Peyer's patch (tissue), 4 donors: ENCODE measurements around the gene ELMO1. TPM values are rescaled to one million over a fixed set of nuclear protein-coding genes. Genes with fewer than 3 reads are reported as not detected.

Experiments
- DNase-seq, 3 donors: peaks; one replicate each; pipeline ENCODE4 v3.0.0-alpha.2; 2017 to 2019
- H3K27ac ChIP-seq, 4 donors: fragments of 200-600 bp; sonication (generic); one replicate each; pipeline ENCODE4 v1.5.1; 2016 to 2019
- H3K27me3 ChIP-seq, 2 donors: fragments of 200-600 bp; sonication (generic); one replicate each; pipeline ENCODE4 v1.5.1; 2019
- H3K36me3 ChIP-seq, 3 donors: fragments of 200-600 bp; sonication (generic); one replicate each; pipeline ENCODE4 v1.5.1; 2016 to 2019
- H3K4me1 ChIP-seq, 4 donors: fragments of 200-600 bp; sonication (generic); one replicate each; pipeline ENCODE4 v1.5.1; 2016 to 2019
- H3K4me3 ChIP-seq, 4 donors: fragments of 200-600 bp; sonication (generic); 1 replicate in 3 of 4; 2 replicates in 1 of 4; pipeline ENCODE4 v1.5.1; 2016 to 2019; ENCODE audit warnings: mild to moderate bottlenecking in 1 of 4
- H3K9me3 ChIP-seq, 4 donors: fragments of 200-600 bp; sonication (generic); one replicate each; pipeline ENCODE4 v1.5.1; 2016 to 2019; ENCODE audit warnings: mild to moderate bottlenecking in 1 of 4
- POLR2A ChIP-seq, 2 donors: fragments of 450-650 bp; IDR thresholded peaks; one replicate each; pipeline ENCODE4 v1.5.1; 2017; ENCODE audit warnings: antibody characterized with exemption in 2 of 2, mild to moderate bottlenecking in 2 of 2, moderate library complexity in 2 of 2
- total RNA-seq, 4 donors: library from RNA; depleted of rRNA; stranded (reverse); fragments of >200 nt; gene quantifications; one replicate each; pipeline ENCODE4 v1.1.0, GENCODE V29; 2016
- TF ChIP-seq, protein P1 (sequence below), 6 experiments: fragments of 450-650 bp in 4 of 6; fragments of 200-600 bp in 2 of 6; sonication (generic) in 1 of 6; IDR thresholded peaks; one replicate each; pipeline ENCODE4 v1.5.1; 2017 to 2019; ENCODE audit warnings: antibody characterized with exemption in 6 of 6, mild to moderate bottlenecking in 3 of 6, moderate library complexity in 1 of 6

ELMO1 gene
- total RNA-seq, 4 donors from 2014 or later: 43.1 to 381 (median 72.2) TPM

DNA sequence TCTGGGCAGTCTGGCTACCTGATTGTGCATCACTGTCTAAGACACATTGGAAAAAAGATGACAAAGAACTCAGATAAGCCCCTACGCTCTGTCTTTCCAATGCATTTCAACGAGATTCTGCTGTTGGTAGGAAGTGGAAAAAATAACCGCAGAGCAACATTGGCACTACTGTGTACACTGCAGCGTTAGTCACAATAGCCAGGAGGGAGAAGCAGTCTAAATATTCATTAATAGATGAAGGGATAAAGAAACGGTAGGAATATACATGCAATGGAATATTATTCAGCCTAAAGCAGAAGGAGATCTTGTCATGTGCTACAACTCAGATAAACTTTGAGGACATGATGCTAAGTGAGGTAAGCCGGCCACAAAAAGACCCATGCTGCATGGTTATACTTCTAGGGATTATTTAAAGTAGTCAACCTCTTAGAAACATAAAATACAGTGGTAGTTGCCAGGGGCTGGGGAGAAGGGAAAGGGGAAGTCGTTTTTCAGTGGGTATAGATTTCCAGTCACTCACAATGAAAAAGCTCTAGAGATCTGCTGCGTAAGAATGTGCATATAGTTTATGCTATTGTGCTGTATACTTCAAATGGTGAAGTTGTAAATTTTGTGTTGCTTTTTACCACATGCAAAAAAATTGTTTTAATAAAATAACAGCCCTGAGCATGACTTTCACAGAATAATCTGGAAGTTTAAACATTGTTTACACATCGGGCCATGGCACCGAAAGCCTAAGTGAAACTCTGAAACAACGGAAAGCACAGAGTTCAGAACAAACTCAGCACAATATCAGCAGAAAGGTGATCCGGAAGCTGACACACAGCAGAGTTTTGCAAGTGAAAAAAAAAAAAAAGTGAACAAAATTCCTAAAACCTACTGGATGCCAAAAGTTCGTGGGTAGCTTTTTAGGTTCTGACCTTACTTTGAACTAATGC lies 40.1 kb downstream of the ELMO1 start:
- H3K4me3 ChIP-seq: peak overlapping the region in 1 of 4 donors; percentile 8
- no peaks in the 10 kb centered on the region for H3K9me3 ChIP-seq
- peak in 1 of 3 donors; percentile 29 for DNase-seq
- peak overlapping the region in 3 of 4 donors; percentile 4 to 63 (median 5) for H3K27ac ChIP-seq
- H3K27me3 ChIP-seq: no peaks in the 10 kb centered on the region
- H3K36me3 ChIP-seq: no peaks in the 10 kb centered on the region
- TF ChIP-seq, protein P1, sequence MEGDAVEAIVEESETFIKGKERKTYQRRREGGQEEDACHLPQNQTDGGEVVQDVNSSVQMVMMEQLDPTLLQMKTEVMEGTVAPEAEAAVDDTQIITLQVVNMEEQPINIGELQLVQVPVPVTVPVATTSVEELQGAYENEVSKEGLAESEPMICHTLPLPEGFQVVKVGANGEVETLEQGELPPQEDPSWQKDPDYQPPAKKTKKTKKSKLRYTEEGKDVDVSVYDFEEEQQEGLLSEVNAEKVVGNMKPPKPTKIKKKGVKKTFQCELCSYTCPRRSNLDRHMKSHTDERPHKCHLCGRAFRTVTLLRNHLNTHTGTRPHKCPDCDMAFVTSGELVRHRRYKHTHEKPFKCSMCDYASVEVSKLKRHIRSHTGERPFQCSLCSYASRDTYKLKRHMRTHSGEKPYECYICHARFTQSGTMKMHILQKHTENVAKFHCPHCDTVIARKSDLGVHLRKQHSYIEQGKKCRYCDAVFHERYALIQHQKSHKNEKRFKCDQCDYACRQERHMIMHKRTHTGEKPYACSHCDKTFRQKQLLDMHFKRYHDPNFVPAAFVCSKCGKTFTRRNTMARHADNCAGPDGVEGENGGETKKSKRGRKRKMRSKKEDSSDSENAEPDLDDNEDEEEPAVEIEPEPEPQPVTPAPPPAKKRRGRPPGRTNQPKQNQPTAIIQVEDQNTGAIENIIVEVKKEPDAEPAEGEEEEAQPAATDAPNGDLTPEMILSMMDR (IDR thresholded peaks at IDR 0.05): no peak
- TF ChIP-seq POLR2A (IDR thresholded peaks at IDR 0.05): no peak
- peaks cover 0 to 29% (median 3%) of the 10 kb centered on the region in 4 donors for H3K4me1 ChIP-seq

DNA sequence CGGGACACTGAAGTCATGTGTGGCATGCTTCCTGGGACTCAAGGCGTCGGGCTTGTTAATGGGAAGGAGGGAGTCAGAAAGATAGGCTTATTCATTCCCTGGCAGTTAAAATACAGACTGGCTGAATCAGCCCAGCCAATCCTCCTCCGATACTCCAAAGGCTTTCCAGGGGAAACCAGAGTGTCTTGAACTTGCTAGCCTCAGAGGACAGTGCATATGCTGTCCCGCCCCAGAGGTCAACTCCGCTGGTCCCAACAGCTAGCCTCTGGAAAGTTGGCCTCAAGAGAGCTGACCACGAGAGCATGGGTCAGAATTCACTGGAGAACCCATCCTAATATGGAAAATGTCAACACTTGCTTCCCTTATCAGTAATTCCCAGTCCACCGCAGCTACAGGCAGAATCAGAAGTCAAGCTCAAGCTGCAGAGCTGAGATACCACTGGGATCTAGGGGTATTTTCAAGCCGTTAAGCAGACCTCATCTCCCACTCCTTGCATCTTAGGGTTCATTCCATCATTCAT lies 43.0 kb downstream of the ELMO1 start:
- no peak for TF ChIP-seq POLR2A (IDR thresholded peaks at IDR 0.05)
- TF ChIP-seq, protein P1 (IDR thresholded peaks at IDR 0.05): no peak
- no peak overlapping the region for H3K4me3 ChIP-seq
- no peak overlapping the region for H3K27ac ChIP-seq
- no peaks in the 10 kb centered on the region for H3K27me3 ChIP-seq
- peaks cover 0 to 29% (median 3%) of the 10 kb centered on the region in 4 donors for H3K4me1 ChIP-seq
- no peaks in the 10 kb centered on the region for H3K36me3 ChIP-seq
- no peaks in the 10 kb centered on the region for H3K9me3 ChIP-seq
- DNase-seq: no peak

DNA sequence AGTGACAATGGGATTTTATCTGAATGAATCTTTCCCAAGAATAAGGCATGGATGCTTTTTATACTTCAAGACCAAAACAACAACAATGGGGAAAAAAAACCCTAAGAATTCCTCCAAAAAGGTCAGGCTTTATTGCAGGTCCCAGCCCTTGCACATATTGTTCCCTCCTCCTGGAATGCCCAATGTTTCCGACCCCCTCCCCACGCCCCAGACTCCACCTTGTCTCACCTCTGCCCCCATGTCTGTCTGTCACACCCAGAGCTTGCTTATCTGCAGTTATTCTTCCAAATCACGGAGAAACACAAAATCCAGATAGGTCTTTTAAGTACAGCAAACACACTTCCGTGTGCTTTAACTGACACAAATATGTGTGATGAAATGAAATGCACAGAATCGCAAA lies 43.5 kb downstream of the ELMO1 start:
- Histone ChIP-seq H3K27ac (no peak overlapping the region), H3K4me3 (no peak overlapping the region), H3K27me3 (no peaks in the 10 kb centered on the region), H3K4me1 (peaks cover 0 to 29% (median 1%) of the 10 kb centered on the region in 4 donors), H3K9me3 (no peaks in the 10 kb centered on the region), H3K36me3 (no peaks in the 10 kb centered on the region)
- no peak for TF ChIP-seq POLR2A (IDR thresholded peaks at IDR 0.05)
- DNase-seq: no peak

DNA sequence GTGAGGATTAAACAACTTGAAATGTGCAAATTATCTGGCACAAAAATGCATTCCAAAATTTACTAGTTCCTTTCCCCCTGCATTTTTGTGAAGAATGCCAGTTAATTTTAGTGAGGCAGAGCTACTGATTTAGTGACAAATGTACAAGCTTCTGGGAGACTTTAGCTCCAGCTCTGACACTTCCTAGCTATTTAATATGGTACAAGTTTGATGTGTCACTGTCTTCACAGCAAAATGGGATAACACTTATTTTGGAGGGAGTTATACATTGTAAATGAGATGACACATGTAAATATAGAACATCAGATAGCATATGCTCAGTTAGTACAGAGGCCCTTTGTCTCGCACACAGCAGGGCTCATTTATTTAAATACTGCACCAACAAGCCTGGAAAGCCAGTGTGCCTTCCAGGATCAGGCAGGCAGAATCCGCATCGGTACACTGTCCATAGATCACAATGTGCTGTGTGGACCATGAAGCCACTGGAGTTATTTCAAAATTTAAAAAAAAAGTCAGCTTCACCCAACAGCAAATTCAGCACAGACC lies 48.7 kb downstream of the ELMO1 start:
- Histone ChIP-seq H3K4me1 (peaks cover 0 to 10% (median 0%) of the 10 kb centered on the region in 4 donors), H3K27ac (no peak overlapping the region), H3K9me3 (no peaks in the 10 kb centered on the region), H3K27me3 (no peaks in the 10 kb centered on the region), H3K4me3 (no peak overlapping the region), H3K36me3 (no peaks in the 10 kb centered on the region)
- TF ChIP-seq, protein P1 (IDR thresholded peaks at IDR 0.05): no peak
- no peak for TF ChIP-seq POLR2A (IDR thresholded peaks at IDR 0.05)
- no peak for DNase-seq

DNA sequence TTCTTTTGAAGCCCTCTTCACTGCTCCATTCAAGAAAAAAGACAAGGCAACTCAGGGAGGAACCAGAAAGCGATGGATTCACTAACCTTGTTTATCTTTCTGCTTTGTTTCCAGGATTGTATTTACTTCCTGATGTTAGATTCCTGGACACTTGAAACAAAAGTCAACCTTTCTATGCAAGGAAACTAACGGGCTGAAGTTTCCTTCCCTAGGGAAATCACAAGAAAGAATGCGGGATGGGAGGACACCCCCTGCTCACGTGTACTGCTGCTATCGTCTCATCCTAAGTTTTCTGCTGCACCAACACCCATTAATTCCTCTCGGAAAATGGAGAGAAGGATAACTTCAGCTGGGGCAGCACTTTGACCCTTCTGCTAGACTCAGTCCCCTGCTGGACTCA lies 50.3 kb downstream of the ELMO1 start:
- Histone ChIP-seq H3K4me3 (no peak overlapping the region), H3K4me1 (peaks cover 0 to 6% (median 0%) of the 10 kb centered on the region in 4 donors), H3K36me3 (no peaks in the 10 kb centered on the region), H3K27ac (no peak overlapping the region), H3K27me3 (no peaks in the 10 kb centered on the region), H3K9me3 (no peaks in the 10 kb centered on the region)
- DNase-seq: no peak
- TF ChIP-seq, protein P1 (IDR thresholded peaks at IDR 0.05): no peak
- TF ChIP-seq POLR2A (IDR thresholded peaks at IDR 0.05): no peak
